Stimulated activated CD4-positive, alpha-beta T cell treated with anti-CD3 and anti-CD28 coated beads, Interleukin-1b, Interleukin-23, amount 100 ng/mL, for 48 hours (primary cell): Measurements from ENCODE around the gene ARHGAP27.

Source experiments
- DNase-seq: peaks from one replicate; pipeline ENCODE4 v3.0.0-alpha.2; 2020

Gene ARHGAP27

DNA sequence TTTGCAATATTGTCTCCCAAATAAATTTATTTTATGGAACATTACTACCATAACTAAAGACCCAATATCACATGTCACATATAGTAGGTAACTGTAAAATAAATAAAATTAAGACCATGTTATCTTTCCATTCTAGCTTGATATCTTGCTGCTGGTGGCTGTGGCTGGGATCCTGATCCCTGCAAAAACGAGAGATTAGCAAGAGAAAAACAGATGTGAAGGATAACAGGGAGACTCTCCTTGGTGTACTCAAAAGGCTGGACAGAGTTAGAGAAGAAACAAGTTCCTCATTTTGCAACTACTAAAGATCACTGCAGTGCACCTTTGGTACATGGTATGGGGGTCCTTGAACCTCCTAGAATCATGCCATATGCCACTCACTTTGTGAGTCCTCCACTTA is 49.7 kb downstream of the ARHGAP27 start:
- DNase-seq, result no peak

GRCh38 chr17:45382226-45382625 is 50.4 kb downstream of the ARHGAP27 start:
- DNase-seq, result no peak

DNA sequence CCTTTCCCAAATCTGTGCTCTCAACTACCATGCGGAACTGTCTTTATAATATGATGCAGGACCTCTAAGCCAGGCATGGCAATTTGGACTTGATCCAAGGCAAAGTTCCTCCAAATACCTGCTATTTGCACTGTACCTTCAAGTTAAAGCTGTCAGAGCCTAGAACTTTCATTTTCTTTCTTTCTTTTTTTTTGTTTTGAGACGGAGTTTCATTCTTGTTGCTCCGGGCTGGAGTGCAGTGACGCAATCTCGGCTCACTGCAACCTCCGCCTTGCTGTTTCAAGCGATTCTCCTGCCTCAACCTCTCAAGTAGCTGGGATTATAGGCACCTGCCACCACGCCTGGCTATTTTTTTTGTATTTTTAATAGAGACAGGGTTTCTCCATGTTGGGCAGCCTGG is 51.7 kb downstream of the ARHGAP27 start:
- DNase-seq, result no peak

DNA sequence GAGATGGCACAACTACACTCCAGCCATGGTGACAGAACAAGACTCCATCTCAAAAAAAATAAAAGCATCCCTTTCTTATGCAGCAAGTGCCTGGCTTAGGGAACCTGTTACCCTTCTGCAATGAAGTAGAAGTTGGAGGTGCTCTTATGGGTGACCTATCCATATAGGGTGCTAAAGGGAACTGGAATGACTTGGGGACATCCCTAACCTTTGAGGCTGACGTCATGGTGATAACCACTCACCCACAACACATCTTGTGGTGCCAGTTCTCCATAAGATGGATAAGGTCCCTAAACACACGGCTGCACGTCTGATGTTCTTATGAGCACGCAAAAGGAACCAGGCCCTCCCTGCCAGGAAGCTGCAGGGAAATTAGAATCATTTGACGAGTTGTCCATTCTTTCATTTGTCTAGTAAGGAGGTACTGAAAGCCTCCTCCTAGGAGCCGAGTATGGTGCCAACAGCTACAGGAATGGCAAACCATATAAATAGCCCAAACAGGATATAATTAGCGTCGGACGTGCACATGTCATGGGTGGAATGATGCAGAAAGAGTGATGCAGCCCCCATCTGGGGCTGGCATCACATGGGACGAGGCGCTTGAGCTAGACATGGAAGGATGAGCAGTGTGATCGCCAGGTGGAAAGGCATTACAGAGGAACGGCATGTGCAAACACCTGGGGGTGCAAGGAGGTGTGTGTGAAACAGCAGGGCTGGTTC is 52.5 kb downstream of the ARHGAP27 start:
- DNase-seq, result no peak

- no peak for DNase-seq
Observed at GRCh38 chr17:45377401-45377800, 55.3 kb downstream of the ARHGAP27 start.

DNA sequence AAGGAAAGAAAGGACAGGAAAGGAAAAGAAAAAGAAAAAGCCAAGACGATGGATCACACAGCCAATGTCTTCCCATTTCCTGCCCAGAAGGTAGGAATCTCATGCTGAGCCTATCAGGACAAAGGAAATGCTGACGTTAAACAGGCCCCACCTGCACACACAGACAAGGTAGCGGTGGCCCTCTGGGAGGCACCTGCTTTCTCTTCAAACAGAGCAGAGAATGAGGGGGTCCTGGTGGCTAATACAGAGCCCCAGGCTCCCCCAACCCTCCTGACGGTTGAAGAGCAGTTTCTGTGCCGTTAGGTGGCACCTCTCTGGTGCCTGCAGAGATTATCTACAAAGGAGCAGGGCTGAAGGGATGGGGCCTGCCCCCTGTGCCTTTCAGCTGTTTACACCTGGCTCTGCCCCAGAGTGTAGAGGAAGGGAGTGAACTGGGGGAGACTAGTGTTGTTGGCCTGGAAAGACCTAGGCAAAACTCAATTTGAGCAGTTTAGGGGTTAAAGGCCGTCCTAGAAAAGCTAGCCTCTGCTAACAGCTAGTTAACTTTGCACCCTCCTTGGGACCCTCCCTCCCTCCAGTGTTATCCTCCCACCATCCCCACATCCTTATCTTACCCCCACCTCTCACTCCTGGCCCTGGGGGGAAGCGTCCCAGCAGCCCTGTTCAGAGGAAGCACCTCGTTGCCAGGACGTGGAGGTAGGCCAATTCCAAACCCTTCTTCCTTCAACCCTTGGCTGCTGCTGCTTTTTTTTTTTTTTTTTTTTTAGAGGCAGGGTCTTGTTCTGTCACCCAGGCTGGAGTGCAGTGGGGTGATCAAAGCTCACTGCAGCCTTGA is 56.3 kb downstream of the ARHGAP27 start:
- DNase-seq, result no peak

DNA sequence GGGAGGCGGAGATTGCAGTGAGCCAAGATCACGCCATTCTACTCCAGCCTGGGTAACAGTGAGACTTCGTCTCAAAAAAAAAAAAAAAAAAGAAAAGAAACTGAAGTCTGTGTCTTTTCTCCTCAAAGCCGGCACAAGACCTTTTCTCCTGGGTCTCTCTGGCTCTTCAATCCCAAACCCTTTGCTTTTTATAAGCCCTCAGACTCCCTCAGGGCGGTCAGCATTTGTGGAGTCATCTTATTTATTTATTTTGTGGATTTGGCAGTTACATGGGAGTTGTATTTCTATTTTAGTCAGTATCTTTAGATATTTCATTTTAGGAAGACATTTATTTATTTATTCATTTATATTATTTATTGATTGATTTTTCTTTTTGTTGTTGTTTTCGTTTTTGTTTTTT is 58.2 kb downstream of the ARHGAP27 start:
- no peak for DNase-seq

DNA sequence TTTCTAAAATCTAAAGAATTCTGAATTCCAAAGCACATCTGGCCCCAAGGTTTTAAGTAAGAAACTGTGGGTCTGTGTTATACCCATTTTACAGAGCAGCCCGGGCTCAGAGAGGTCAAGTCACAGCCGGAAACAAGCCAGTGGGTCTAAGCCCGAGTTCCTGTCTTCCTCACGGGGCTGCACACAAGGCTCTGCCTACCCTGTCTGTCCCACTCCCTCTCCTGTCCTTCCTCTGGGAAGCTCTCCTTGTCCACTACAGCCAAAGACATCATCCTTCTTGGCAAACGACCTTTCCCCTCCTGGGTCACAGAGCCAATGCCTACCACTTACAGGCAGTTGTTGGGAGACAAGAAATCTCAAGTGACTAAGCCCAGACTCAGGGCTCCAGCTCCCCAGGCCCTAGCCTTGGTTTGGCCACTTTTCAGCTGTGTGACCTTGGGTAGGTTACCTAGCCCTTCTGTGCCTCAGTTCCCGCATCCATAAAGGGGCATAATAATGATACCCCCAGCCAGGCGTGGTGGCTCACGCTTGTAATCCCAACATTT is 60.3 kb downstream of the ARHGAP27 start:
- no peak for DNase-seq

GRCh38 chr17:45371414-45372324 is 61.0 kb downstream of the ARHGAP27 start:
- peak; percentile 47 for DNase-seq

DNA sequence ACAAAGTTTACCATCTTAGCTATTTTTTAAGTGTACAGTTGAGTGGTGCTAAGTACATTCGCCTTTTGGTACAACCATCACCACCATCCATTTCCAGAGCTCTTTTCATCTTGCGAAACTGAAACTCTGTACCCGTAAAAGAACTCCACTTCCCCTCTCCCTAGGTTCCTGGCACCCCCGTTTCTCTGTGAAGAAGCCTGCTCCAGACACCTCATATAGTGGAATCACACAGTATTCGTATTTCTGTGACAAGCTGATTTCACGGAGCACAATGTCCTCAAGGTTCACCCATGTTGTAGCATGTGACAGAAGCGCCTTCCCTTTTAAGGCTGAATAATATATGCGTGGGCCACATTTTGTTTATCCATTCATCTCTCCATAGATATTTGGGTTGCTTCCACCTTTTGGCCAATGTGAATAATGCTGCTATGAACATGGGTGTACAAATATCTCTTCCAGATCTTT is 61.7 kb downstream of the ARHGAP27 start:
- no peak for DNase-seq

DNA sequence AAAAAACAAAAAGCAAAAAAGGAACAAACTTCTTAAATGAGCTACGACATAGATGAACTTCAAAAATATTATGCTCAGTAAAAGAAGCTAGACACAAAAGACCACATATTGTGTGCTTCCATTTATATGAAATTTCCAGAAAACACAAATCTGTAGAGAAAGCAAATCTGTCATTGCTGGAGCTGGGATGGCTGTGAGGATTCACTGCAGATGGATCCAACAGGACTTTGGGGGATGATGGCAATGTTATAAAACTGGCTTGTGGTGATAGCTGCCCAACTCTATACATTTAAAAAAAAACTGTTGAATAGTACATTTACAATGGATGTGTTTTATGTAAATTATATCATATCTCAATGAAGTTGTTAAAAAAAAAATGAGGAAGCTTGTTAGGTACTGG is 63.2 kb downstream of the ARHGAP27 start:
- no peak for DNase-seq

DNA sequence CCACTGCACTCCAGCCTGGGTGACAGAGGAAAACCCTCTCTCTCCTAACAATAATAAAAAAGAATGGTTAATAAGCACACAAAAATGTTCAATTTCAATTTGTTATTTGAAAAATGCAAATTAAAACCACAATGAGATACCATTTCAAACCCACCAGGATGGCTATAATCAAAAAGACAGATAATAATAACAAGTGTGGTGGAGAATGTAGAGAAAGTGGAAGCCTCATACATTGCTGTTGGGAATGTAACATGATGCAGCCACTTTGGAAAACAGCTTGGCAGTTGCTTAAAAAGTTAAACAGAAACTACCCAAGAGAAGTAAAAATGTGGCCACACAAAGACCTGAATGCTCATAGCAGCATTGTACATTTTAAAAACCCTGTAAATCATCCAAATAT is 64.0 kb downstream of the ARHGAP27 start:
- DNase-seq, result no peak

DNA sequence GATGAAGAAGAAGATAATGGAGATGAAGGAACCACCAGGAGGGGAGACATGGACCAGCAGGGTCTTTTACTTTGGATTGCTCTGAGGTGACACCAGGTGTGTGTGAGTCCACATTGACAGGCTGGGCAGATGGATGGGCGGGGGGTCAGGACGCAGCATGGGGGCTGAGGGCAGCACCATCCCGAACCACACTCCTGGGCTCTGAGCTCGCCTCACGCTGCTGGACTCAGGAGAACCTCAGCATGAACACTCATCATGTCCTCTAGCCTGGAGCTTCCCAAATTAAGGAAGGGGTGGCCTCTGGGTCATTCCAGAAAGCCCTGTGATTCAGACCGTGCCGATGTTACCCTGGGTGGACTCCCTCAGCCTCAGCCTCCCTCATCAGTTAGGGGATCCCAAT is 65.5 kb downstream of the ARHGAP27 start:
- no peak for DNase-seq

- no peak for DNase-seq
Observed at GRCh38 chr17:45366691-45367090, 66.0 kb downstream of the ARHGAP27 start.

DNA sequence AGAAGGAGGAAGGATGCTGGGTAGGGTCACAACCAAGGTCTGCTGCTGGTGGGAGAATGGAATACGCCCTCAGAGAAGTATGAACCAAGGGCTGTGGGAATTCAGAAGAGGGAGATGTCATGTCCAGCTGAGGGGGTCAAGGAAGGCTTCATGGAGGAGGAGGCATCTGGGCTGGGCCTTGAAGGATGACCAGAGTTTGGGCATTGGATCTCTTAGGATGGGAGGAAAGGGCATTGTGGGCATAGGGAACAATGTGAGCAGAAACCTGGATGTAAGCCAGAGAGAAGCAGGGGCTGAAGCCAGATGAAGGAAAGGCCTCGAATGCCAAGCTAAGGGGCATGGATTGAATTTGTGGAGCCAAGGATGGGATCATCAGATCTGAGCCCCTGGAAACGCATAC is 66.6 kb downstream of the ARHGAP27 start:
- DNase-seq, result no peak

DNA sequence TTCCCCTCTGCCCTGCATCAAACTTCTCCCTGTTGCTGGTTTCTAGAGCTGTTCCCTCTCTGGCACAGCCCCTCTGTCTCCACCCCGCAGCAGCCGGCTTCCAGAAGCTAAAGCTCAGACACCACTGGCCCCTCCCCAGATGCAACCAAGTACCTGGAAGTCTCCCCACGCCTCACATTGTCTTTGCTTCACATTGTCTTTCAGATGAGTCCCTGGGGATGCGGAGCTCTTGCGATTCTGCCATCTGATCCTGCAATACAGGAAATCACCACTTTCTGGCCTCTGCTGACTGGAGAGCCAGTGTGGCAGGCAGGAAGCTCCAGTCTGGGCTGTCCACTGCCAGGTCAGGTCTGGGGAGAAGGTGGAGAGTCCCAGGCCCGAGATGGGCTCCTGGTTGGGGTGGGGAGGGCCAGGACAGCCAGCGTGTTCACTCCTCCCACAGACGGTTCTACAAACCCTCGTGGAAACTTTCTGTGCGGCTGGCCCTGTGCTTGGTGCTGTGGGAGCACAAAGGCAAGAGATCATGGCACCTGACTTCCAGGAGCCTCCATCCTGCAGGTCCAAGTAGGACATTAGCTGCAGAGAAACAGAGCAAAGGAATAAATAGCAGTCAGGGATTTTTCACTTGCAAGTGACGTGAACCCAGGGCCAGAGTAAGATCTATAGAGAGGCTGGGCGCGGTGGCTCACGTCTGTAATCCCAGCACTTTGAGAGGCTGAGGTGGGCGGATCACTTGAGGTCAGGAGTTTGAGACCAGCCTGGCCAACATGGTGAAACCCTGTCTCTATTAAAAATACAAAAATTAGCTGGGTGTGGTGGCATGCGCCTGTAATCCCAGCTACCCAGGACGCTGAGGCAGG is 67.9 kb downstream of the ARHGAP27 start:
- no peak for DNase-seq

DNA sequence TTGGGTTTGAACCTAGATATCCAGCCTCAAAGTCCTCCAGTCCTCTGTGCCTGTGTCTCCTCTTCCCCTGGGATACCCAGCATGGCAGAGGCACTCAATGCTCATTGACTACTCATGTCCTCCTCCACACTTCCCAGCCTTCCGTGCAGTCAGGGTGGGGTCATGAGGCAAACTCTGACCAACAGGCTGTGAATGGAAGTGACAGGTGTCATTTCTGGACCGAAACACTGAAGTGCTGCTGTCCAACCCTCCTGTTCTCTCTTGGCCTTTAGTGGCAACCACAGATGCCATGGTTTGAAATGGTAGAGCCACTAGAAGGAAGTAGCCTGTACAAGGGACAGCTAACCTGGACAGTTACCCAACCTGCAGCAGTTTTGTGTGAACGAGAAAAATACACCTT is 69.2 kb downstream of the ARHGAP27 start:
- DNase-seq, result no peak

DNA sequence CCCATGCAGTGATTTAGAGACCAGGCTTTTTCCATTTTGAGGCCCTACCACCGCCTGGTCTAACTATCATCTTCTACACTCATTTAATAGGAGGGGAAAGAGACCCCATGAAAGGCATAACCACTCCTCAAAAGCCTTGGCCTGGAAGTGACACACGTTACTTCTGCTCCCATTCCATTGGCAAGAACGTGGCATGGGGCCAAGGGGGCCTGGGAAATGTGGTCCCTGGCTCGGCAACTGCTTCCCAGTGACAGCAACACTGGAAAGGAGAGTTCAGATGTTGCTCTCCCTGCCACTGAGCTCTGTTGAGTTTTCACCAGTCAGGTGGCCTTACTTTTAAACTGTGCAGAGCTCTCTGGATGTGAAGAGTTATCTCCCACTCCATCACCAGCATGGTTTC is 70.7 kb downstream of the ARHGAP27 start:
- no peak for DNase-seq

DNA sequence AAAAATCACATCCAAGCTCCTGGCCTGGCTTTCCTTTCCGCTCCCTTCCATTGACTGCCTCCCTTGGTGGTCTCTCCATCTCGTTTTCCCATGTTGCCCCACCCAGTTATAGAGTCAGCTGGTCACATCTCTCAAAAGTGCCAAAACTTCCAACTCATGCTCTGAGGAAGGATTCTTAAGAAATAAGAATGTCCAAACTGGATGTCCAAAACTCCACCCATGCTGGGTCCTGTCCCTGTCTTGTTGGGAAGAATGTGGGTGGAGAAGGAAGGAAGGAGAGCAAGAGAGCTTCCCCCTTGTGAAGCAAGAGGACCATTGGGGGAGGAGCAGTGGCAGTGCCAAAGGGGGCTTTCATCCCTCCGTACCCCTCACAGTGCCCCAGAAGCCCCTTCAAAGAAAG is 71.2 kb downstream of the ARHGAP27 start:
- no peak for DNase-seq

DNA sequence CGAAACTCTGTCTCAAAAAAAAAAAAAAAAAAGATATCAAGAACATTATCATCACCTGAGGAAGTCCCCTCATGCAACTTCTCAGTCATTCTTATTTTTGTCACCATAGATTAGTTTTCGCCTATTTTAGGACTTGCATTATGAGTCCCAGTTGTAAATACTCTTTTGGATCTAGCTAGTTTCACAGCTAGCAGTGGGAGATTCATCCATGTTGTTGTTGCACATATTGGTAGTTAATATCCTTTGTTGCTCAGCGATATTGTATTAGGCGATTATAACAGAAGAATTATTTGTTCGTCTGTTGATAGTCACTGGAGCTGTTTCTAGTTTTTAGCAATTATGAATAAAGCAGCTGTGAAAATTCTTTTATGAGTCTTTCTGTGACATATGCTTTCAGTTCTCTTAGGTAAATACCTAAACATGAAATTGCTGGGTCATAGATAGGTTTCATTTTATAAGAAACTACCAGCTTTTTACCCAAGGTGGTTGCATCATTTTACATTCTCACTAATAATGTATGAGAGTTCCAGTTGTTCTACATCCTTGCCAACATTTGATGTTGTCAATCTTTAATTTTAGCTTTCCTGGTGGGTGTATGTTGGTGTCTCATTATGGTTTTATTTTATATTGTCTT is 75.2 kb downstream of the ARHGAP27 start:
- no peak for DNase-seq

DNA sequence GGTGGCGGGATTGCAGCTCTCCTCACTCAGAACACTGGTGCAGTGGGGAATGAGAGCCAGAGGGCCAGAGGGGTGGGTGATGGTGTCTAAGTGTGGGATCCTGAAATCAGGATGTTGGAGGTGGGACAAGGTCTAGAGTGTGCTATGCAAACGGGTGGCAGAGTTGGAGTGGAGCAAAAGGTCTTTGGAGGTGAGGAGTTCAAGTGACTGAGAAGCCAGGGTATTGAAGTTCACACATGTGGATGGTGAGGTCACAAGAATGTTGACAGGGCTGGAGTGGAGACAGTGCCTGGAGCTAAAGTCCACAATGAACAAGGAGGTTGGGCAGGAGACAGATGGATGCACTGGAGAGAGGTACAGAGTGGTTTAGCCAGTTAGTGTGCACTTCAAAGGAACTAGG is 77.6 kb downstream of the ARHGAP27 start:
- DNase-seq, result no peak

DNA sequence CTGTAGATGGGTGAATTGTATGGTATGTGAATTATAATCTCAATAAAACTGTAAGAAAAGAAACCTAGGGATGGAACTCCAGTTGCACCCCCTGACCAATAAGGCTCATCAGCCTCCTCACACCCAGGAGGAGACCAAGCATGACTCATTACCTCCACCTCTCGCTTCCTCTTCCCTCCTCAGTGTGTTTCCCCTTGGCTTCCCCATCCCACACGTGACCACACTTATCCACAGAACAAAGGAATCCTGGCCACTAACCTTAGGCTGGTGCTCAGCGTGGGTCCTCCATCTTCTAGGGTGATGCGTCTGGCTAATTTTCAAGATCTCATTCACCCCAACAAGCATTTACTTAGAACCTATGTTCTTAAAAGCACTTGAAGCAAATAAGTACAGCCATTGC is 79.6 kb downstream of the ARHGAP27 start:
- peak; percentile 52 for DNase-seq
